LoVo (cell line): ENCODE results near the gene FAM193A.
"Not testable (repeated sequence)": the region's sequence is repeated elsewhere in the genome, so short reads cannot be mapped to it uniquely, and the experiment has no call there.

Experiments used
- DNase-seq: peaks from one replicate; pipeline ENCODE4 v3.0.0-alpha.2; 2016; ENCODE audit warnings: low spot score

Gene FAM193A

DNA sequence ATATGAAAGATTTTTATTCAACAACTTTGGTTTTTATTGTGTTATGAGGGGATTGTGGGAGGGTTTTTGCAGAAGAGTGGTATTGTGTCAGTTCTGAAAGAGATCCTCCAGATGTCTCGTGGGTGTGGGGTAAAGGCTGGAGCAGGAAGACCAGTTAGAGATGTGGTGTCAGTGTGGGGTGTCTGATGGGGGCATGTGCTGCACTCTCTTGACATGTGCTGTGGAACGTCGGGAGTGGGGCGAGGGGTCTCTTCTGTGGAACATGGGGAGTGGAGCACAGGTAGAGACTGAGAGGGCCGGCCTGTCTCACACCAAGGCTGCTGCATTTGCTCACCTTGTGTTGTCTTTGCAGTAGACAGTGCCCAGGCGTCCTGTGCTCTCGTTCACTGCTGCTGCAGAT, 37.6 kb downstream of the FAM193A start:
- DNase-seq, result no peak

DNA sequence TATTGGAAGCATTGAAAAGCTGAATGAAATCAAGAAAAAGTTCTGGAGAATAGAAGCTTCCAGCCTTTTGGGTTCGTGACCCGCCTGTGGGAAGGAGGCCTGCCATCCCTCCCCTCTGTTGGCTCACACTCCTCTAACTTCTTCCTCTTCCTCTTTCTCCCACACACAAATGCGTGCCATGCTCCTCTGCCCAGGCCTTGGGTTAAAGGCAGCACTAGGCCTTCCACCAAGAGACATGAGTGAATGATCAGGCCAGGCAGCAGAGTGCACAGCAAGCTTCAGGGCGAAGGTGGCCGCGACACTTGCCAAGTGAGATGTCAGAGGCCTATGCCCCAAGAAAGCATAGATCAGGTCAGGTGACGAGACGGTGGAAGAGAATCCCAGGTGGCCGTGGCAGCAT, 38.4 kb downstream of the FAM193A start:
- no peak for DNase-seq

DNA sequence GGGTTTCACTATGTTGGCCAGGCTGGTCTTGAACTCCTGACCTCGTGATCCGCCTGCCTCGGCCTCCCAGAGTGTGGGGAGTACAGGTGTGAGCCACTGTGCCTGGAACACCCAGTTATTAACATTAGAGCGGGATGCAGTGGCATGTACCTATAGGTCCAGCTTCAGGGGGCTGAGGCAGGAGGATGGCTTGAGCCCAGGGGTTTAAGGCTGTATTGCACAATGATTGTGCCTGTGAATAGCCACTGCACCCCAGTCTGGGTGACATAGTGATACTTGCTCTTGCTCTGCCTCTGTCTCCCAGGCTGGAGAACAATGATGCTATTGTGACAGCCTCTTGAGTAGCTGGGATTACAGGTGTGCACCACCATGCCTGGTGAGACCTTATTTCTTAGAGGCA, 39.8 kb downstream of the FAM193A start:
- no peak for DNase-seq

DNA sequence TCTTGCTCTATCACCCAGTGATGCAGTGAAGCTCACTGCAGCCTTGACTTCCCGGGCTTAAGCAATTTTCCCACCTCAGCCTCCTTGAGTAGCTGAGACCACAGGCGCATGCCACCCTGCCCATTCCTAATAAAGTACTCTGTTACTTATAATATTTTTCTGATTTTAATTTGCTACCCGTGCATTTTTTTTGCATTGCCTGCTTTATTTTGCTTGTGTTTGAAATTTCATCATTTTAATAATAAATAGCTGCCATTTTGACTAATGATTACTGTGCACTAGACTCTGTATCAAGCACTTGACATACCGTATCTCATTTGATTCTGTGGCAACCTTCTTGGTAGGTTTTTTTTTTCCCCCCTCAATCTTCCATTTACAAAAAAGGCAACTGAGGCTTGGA, 41.7 kb downstream of the FAM193A start:
- DNase-seq, result no peak

DNA sequence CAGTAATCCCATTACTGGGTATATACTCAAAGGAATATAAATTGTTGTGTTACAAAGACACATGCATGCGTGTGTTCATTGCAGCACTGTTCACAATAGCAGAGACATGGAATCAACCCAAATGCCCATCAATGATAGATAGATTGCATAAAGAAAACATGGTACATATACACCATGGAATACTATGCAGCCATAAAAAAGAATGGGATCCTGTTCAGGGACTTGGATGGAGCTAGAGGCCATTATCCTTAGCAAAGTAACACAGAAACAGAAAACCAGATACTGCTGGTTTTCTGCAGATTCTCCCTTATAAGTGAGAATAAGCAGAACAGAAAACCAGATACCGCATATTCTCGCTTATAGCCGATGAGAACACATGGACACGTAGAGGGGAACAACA, 43.5 kb downstream of the FAM193A start:
- no peak for DNase-seq

DNA sequence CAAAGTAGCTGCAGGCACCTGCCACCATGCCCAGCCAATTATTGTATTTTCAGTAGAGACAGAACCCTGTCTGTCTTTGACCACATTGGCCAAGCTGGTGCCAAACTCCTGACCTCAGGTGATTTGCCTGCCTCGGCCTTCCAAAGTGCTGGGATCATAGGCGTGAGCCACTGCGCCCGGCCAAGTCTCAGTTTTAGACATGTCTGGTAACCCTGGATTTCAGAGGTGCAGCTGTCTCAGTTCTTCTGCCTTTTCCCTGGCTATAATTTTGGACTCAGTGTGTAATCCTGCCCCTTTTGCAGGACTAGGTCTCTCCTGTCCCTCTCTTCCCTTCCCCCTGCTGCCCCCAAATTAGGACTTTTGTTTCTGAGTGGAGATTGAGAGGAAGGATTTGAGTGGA, 46.6 kb downstream of the FAM193A start:
- no peak for DNase-seq

DNA sequence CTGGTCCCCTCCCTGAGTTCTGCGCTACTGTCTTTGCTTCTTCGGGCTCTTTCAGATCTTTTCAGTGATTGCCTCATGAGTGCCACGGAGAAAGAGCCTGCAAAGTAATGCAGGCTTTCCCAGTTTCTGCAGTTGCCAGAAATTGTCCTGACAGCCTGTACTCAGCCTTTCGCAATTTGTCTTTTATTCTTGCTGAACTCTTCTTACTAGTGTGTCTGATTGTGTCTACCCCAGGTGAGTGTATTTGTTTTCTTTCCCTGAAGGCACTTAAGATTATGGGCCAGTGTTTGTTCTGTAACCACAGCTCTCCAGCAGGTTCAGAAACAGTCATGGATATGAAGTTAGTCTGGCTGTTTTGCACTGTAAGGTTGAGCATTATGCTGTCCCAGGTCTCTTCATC, 47.1 kb downstream of the FAM193A start:
- DNase-seq, result no peak

DNA sequence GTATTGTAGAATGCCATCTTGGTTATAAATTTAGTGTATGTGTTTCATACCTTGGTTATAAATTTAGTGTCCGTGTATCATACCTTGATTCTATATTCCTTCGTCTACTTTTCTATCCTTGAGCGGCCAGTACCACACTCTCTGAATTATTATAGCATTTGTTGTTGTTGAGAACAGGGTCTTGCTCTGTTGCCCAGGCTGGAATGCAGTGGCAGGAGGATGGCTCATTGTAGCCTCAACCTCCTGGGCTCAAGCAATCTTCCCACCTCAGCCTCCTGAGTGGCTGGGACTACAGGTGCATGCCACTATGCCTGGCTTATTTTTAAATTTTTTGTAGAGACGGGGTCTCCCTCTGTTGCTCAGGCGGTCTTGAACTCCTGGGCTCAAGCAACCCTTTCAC, 50.1 kb downstream of the FAM193A start:
- no peak for DNase-seq

DNA sequence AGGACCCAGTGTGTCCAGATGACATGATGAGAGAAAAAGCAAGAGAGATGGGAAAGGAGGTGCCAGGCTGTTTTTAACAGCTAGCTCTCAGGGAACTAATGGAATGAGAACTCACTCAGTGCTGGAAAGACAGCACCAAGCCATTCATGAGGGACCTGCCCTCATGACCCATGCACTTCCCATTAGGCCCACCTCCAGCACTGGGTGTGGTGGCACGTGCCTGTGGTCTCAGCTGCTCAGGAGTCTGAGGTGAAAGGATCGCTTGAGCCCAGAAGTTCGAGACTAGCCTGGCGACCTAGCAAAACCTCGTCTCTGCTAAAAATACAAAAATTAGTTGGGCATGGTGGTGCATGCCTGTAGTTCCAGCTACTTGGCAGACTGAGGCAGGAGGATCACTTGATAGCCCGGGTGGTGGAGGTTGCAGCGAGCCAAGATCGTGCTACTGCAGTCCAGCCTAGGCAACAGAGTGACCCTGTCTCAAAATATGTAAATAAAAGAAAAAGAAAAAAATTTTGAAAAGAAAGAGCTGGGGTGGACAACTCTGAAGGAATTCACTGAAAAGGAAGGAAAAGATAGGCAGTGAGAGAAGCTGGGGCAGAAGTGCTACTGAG, 50.9 kb downstream of the FAM193A start:
- no peak for DNase-seq

DNA sequence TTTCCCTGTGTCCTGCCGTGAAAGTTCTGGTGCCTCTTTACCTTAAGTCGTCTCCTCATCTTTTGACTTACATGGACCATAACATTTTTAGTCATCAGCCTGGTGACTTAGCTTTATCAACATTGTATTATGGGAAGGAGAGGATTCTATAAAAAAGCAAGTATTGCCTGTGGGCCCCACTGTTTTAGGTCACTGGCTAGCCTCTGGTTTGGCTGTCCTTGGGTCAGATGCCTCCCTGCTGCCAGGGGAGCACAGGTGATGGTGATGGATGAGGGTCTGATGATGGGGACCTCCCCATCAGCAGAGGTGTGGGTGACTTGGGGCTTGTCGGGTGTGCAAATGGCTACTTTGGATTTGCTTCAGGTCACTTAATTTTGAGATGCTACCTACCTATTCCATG, 51.8 kb downstream of the FAM193A start:
- no peak for DNase-seq

DNA sequence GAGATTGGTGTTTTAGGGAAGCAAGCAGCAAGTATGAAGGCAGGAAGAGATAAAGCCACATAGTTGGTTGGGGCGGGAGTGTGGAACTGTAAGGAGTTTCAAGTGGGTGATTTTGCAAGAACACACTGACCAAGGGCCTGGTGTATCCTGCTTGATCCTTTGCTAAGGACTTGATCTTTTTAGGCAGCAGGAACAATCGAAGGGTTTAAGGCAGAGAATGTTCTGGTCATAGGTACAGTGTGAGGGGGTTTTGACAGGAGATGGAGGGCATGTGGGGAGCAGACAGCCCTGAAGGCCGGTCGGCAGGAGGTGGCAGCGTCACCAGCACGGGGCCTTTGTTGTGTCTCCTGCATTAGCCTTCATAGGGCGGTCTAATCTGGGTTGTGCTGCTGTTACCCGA, 54.7 kb downstream of the FAM193A start:
- DNase-seq, result no peak

DNA sequence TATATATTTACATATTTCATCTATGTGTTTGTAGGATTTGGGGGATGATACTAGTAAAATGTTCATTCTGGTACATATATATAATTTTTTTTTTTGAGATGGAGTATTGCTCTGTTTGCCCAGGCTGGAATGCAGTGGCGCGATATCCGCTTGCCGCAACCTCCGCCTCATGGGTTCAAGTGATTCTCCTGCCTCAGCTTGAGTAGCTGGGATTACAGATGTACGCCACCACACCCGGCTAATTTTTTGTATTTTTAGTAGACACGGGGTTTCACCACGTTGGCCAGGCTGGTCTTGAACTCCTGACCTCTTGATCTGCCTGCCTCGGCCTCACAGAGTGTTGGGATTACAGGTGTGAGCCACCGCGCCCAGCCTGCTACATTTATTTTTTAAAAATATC, 55.6 kb downstream of the FAM193A start:
- DNase-seq, result not testable (repeated sequence)

DNA sequence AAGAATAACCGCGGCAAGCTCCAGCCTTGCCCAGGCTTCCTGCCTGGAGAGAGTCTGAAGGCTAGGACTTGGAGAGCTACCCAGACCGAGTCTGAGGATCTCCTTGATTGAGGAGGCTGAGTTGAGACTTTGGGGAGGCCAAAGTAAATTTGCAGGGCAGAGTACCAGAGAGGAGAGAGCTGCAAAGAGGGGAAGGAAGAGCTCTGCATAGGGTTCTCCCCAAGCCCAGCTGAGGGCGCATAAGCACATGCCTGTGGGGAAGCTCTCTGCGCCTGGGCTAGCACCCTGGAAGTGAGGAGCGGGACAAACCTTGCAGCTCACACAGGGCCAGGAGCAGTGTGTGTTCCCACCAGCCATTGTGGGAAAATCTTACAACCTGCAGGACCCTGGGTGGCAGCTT, 56.1 kb downstream of the FAM193A start:
- DNase-seq, result no peak

DNA sequence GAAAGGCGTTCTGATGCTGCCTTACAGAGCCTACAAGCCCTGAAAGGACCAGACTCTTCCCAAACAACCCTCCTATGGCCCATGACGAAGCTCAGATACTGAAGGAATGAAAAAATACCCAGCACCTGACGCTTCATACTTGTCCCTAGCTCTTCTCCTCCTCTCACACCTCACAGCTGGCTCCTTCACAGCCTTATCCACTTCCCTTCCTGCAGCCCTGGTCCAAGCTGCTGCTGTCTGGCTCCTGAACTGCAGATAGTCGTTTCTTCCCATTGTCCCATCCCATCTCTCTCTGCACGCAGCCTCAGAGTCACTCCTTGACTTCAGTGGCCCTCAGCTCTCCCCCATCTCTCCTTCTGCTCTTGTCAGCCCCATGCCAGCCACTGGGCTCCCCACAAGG, 56.6 kb downstream of the FAM193A start:
- no peak for DNase-seq

DNA sequence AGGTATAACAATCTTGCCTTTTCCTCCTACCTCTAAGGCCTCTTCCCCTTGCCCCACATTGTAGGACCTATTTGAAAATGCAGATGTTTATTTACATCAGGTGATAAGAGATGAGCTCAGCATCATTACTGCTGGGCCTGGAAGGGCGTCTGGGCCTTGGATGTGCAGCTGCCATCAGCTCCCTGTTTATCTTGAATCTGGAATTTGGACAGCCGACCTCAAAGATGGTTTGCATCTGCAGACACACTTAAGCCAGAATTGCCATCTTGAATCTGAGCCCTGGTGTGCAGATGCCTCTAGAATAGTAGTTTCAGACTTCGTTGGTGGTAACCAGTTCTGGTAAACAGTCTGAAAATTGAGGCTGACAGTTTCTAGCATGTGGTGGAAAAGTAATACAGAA, 59.0 kb downstream of the FAM193A start:
- DNase-seq, result no peak

DNA sequence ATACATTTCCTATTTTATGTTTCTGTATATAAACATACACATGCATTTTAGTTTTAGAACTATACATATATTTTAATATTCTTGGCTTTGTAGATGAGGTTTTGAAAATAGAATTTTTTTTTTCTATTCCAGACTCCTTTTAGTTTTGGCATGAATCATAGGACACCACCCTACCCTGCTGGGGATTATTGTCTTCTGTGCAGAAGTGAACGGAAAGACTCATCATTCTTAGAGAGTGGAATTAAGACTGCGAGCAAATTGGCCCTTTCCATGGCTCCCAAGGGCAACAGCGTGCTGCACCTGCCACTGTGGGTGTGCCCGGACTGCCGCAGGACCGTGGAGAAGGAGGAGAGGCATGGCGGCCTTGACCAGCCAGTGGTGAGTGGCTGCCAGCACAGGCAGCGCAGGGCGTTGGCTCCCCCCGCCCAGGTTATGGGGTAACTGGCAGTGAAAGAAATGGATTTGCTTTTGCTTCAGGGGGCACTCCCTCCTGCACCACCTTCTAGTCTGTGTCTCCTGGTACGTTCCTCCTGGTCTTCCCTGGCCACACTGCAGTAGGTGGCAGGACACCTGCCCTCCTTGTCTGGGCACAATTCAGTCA, 59.6 kb downstream of the FAM193A start:
- no peak for DNase-seq

DNA sequence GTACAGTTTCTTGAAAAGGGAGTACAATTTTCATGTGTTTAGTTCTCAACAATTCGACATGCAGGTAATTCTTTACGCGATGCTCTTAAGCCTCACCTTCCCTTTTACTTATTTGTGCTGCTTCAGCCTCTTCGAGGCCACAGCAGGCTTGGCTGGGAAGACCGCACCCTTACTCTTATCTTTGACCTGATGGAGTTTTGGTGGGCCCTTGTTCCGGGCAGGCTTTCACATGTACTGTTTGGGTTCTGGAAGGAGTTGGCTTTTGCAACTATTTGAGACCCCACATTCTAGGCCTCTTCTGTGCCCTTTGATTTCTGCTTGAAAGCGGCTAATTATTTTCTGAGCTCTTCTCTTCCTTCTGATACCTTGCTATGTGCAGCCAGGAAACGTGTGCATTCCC, 60.2 kb downstream of the FAM193A start:
- DNase-seq, result no peak

DNA sequence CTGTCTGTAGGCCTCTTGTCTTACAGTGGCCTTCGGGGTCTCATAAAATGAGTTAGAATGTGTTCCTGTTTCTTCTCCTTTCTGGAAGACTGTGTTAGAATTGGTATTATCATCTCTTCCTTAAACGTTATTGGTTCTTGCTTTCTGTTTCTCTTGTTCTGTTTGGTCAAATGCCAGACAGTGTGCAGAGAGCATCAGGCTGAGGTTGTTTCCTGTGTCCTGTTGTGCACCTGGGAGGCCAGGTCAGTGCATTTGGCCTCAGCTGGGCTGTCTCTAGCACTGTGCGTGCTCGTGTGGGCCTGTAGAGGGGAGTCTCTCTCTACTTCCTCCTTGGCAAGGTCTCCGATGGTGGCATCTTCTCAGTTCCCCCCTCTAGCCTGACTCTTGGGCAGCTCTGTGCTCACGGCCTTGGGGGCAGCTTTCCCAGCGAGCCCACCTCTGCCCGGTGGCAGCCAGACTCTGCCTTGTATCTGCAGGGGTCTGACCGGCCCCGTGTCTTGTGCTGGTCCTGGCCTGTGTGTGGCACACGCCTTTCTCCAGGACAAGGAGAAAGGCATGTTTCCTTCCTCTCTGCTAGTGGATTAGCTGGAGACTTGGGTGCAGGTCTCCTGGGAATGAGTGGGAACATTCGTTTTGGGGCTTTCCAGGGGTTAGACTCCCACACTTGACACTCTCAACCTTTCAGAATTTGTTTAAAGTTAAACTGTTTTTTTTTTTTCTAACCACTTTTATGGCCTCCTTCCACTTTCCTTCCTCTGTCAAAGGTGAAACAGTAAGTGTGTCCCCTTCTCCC, 62.3 kb downstream of the FAM193A start:
- no peak for DNase-seq

DNA sequence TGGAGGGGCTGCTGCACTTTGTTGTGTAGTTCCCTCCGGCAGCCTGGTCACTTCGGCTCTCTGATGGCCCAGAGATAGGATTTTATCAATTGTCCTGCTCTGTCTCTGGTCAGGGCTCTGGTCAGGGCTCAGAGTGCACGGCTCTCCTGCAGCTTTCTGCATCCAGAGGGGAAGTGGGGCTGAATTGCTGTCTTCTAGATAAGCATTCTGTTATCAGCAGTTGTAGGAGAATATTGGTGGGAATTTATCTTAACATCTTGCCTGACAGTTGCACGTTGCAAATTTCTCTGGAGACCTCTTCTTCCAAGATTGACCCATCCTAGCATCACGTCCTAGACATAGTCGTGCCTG, 62.8 kb downstream of the FAM193A start:
- DNase-seq, result no peak

DNA sequence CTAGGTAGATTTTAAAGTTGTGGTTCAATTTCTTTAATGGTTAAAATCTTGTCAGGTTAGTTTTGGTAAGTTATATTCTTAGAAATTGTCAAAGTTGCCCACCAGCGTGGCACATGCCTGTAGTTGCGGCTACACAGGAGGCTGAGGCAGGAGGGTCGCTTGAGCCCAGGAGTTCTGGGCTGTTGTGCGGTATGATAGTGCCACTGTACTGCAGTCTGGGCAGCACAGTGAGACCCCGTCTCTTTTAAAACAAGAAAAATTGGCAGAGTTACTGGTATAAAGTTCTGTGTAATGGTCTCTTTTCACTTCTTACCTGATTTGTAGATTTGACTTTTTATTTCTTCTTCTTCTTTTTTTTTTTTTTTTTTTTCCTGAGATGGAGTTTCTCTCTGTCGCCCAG, 64.4 kb downstream of the FAM193A start:
- no peak for DNase-seq

DNA sequence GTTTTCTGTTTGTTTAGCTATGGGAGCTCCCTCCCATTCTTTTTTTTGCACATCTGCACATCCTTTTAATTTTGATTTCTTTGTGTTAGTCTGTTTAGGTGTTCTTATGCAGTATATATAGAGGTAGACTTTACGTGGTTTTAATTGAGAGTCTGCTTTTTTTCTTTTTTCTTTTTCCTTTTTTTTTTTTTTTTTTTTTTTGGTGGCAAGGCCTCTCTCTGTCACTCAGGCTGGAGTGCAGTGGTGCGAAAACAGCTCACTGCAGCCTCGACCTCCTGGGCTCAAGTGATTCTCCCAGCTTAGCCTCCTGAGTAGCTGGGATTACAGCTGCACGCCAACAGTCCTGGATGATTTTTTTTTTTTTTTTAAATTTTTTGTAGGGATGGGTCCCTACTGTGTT, 68.2 kb downstream of the FAM193A start:
- DNase-seq, result no peak

DNA sequence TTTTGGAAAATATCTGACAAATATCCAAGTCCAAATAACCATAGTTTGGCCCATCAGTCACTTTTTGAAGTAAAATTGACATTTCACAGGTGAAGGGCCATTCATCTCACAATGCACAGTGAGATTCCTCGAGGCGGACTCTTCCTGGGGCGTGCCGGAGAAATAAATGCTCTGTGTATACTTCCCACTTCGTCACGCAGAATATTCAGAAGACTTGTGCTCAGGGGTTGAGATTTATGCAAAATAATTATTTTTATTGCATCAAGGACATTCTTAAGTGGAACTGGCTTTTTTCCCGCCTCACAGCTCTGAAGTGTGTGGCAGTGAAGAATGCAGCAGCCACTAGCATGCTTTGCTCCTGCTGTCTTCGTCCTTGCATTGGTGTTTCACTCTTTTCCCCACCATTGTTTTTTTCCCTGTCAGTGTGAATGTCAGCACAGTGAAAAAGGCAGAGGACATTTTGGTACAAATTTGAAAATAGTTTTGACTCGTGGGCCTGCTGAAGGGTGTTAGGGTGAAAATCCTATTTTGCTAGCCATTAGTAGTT, 70.6 kb downstream of the FAM193A start:
- no peak for DNase-seq

DNA sequence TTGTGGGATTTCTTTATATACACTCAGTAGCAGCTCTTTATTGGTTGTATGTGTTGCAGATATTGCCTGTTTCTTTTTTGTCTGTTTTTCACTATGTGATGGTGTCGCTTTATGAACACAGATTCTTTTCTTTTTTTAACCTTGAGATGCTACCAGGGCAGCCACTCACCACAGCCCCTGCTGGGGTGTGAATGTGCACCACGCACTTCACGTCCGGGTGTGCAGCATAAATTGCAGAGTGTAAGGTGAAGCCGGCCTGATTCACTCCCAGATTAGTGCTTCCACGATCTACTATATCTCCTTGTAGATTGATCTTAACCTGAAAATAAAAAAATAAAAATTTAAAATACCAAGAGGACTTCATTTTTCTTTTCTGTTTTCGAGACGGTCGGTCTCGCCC, 71.4 kb downstream of the FAM193A start:
- no peak for DNase-seq

DNA sequence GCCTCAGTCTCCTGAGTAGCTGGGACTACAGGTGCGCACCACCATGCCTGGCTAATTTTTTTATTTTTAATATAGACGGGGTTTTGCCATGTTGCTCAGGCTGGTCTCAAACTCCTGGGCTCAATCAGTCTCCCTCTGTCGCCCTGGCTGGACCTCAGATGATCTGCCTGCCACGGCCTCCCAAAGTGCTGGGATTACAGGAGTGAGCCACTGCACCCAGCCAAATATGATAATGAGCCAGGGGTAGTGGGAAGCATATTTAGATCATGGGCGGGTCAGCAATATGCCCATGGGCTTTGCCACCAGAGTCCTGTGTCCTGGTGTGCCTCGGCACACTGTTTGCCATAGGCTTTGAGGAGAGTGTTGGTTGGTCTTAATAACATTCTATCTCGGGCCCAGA, 71.8 kb downstream of the FAM193A start:
- DNase-seq, result no peak
